ENCODE results near the gene ZBTB2. TPM values are rescaled to one million over a fixed set of nuclear protein-coding genes. Genes with fewer than 3 reads are reported as not detected.
A peak's percentile ranks its signal among the peaks of the same experiment; 100 is the strongest.

ZBTB2 gene, protein sequence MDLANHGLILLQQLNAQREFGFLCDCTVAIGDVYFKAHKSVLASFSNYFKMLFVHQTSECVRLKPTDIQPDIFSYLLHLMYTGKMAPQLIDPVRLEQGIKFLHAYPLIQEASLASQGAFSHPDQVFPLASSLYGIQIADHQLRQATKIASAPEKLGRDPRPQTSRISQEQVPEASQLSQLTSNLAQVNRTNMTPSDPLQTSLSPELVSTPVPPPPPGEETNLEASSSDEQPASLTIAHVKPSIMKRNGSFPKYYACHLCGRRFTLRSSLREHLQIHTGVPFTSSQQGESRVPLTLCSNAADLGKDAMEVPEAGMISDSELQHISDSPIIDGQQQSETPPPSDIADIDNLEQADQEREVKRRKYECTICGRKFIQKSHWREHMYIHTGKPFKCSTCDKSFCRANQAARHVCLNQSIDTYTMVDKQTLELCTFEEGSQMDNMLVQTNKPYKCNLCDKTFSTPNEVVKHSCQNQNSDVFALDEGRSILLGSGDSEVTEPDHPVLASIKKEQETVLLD
- total RNA-seq = 10 to 100 TPM; 17.9 to 27.2 (median 25.9) TPM

DNA sequence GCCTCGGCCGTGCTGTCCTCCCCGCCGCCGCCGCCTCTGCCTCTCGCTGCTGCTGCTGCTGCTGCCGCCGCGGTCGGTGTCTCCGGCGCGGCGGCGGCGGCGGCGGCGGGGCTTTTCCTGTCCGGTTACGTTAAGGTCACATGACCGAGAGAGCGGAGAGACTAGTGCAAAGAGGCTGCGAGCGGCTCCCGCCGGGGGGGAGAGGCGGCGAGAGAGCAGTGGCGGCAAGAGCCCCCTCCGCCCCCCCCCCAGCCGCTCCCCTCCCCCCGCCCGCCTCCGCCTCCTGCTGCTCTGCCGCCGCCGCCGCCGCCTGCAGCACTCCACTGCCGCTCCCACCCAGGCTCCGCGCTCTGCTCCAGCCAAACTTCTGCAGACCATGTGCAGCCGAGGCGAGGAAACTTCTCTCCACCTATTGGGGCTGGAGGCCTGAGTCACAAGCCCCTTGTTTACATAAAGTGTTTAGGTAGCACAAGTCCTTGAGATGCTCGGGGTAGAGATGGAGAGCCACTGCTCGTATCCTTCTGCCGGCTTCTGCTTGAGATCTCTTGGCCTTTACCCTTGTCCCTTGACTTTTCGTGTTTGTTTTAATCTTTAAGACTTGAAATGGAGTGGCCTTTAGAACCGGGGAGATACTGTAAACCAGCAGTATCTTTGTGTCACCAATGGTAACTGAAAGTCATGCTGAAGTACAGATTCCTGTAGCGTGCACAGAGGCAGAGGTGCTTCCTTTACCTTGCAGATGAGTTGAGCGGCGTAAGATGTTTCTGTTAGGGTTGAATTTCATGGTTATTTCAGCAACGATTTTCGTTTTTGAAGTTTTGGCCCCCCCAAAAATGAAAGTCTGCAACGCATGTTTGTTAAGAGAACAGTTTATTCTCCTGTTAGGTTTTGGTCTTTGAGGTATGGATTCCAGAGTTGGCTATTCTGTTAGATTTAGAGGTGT lies at the start of gene ZBTB2:
ZBTB2 (minus strand) TSS at position 89 of the 943 bp plus-strand sequence. CDS start 17,922 bp downstream, outside the sequence.
- H3K9me3 ChIP-seq = no peaks in the 10 kb centered on the region
- 1% methylated on average over 15 to 23 of the region's 57 CpGs for WGBS, 2 donors
- peak within 1 kb of the TSS; percentile 40 to 84 (median 79) for H3K4me3 ChIP-seq (replicated peaks in 1 of 3)
- DNase-seq = peak; percentile 83 to 89
- no peaks in the 10 kb centered on the region for H3K27me3 ChIP-seq
- H3K27ac ChIP-seq = peak within 1 kb of the TSS; percentile 99
- intact Hi-C loops (cut with DNase I) = no loop called here
- H3K4me1 ChIP-seq = peaks cover 38 to 46% of the 10 kb centered on the region in 2 donors
- TF ChIP-seq, protein P1, sequence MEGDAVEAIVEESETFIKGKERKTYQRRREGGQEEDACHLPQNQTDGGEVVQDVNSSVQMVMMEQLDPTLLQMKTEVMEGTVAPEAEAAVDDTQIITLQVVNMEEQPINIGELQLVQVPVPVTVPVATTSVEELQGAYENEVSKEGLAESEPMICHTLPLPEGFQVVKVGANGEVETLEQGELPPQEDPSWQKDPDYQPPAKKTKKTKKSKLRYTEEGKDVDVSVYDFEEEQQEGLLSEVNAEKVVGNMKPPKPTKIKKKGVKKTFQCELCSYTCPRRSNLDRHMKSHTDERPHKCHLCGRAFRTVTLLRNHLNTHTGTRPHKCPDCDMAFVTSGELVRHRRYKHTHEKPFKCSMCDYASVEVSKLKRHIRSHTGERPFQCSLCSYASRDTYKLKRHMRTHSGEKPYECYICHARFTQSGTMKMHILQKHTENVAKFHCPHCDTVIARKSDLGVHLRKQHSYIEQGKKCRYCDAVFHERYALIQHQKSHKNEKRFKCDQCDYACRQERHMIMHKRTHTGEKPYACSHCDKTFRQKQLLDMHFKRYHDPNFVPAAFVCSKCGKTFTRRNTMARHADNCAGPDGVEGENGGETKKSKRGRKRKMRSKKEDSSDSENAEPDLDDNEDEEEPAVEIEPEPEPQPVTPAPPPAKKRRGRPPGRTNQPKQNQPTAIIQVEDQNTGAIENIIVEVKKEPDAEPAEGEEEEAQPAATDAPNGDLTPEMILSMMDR (IDR thresholded peaks at IDR 0.05) = no peak
- peak in 1 of 2 donors; percentile 67 for TF ChIP-seq POLR2A (IDR thresholded peaks at IDR 0.05)
- H3K36me3 ChIP-seq = no peaks in the 10 kb centered on the region

DNA sequence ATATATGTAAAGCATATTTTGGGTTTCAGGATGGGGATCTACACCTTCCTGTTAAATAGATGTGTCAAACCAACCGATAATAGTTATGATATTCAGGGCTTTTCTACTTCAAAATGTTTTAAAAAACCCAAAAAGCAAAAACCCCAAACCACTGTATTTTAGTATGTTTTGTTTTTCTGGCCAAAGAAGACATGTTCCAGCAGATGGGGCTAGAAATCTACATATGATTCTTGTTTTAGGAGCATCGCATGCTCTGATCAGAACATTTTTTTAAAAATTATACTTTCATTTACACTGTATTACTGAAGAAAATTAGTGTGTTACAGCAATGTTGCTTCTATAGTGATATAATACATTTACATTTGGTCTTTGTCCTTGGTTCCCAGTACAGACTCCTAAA lies 49.6 kb upstream of the ZBTB2 start:
- H3K36me3 ChIP-seq = no peaks in the 10 kb centered on the region
- no peaks in the 10 kb centered on the region for H3K9me3 ChIP-seq
- no peak overlapping the region for H3K4me3 ChIP-seq (replicated peaks in 1 of 3)
- no peak for DNase-seq
- TF ChIP-seq, protein P1 (IDR thresholded peaks at IDR 0.05) = peak in 4 of 6 experiments; percentile 24 to 55 (median 52)
- no peak for TF ChIP-seq POLR2A (IDR thresholded peaks at IDR 0.05)
- WGBS, 2 donors = 59 to 81% methylated on average over 2 of the region's 2 CpGs
- H3K27me3 ChIP-seq = no peaks in the 10 kb centered on the region
- intact Hi-C loops (cut with DNase I) = no loop called here
- H3K4me1 ChIP-seq = peaks cover 31 to 55% of the 10 kb centered on the region in 2 donors
- peak overlapping the region in 1 of 3 donors; percentile 31 for H3K27ac ChIP-seq

DNA sequence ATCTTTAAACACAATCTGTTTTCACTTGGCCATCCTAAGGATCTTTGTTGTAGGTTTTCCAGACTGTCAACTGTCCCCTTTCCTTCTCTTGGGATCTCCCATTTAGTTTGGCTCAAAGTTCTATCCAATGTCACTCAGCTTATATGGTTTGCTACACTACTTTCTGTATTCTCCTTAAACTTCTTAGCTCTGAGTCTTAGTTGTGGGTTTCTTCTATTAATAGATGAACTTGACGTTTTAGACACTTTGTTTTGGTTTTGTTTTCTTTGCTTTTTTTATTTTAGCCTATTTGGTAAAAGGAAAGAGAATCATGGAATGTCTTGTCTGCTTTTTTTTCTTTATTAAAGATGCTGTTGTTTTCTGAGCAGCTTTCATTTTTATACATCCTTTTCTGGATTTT lies 49.1 kb upstream of the ZBTB2 start:
- intact Hi-C loops (cut with DNase I) = no loop called here
- 11 to 33% methylated on average over 1 of the region's 1 CpG for WGBS, 2 donors
- H3K4me1 ChIP-seq = peaks cover 26 to 50% of the 10 kb centered on the region in 2 donors
- no peaks in the 10 kb centered on the region for H3K27me3 ChIP-seq
- DNase-seq = no peak
- no peak overlapping the region for H3K4me3 ChIP-seq (replicated peaks in 1 of 3)
- TF ChIP-seq POLR2A (IDR thresholded peaks at IDR 0.05) = no peak
- TF ChIP-seq, protein P1 (IDR thresholded peaks at IDR 0.05) = no peak
- no peaks in the 10 kb centered on the region for H3K9me3 ChIP-seq
- H3K27ac ChIP-seq = peak overlapping the region in 1 of 3 donors; percentile 31
- no peaks in the 10 kb centered on the region for H3K36me3 ChIP-seq

DNA sequence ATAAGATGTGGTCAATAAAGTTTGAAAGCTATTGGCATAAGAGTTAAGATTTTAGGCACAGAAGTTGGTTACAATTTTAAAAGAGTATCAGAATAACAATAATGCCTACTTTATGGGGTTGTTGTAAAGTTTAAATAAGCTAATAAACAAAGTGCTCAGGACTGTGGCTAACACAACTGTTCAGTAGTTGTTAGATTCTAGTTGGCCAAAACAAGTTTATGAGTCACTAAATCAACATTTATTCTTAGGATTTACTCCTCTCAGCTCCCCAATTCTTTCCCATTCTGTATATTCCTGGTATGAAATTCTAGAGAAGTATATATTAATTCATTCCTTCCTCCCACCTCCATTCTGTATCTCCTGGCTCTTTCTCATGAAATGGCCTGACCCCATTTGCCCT lies 46.0 kb upstream of the ZBTB2 start:
- intact Hi-C loops (cut with DNase I) = no loop called here
- no peak overlapping the region for H3K27ac ChIP-seq
- H3K4me1 ChIP-seq = peaks cover 27 to 42% of the 10 kb centered on the region in 2 donors
- H3K36me3 ChIP-seq = no peaks in the 10 kb centered on the region
- DNase-seq = no peak
- H3K4me3 ChIP-seq (replicated peaks in 1 of 3) = no peak overlapping the region
- TF ChIP-seq POLR2A (IDR thresholded peaks at IDR 0.05) = no peak
- TF ChIP-seq, protein P1 (IDR thresholded peaks at IDR 0.05) = no peak
- no peaks in the 10 kb centered on the region for H3K9me3 ChIP-seq
- H3K27me3 ChIP-seq = no peaks in the 10 kb centered on the region
